HCT116 (cell line): ENCODE measurements around the gene UPK3BL2.
"Not testable (repeated sequence)": the region's sequence is repeated elsewhere in the genome, so short reads cannot be mapped to it uniquely, and the experiment has no call there.

Source experiments
- CEBPB ChIP-seq: IDR thresholded peaks from 2 replicates; pipeline ENCODE4 v1.6.1; 2012; ENCODE audit warnings: low read depth
- CTCF ChIP-seq, 3 experiments: fragments of 200-600 bp in 1 of 3; sonication (generic) in 1 of 3; IDR thresholded peaks in 2 of 3; conservative IDR thresholded peaks in 1 of 3; 2 replicates each; pipeline ENCODE4 v1.5.1; 2012 to 2017; ENCODE audit warnings: low read depth in 2 of 3, low read length in 2 of 3, antibody characterized with exemption in 1 of 3, borderline replicate concordance in 1 of 3, control low read depth in 1 of 3, mild to moderate bottlenecking in 1 of 3, mixed read lengths in 1 of 3, mixed run types in 1 of 3, moderate library complexity in 1 of 3; ENCODE audit not compliant: insufficient read depth in 1 of 3
- EGR1 ChIP-seq: IDR thresholded peaks from 2 replicates; pipeline ENCODE4 v1.6.1; 2012; ENCODE audit warnings: low read depth
- EZH2 ChIP-seq: fragments of 200-600 bp; sonication (generic); IDR thresholded peaks from 2 replicates; pipeline ENCODE4 v1.6.1; 2017; ENCODE audit warnings: antibody characterized with exemption, mixed run types
- EZH2phosphoT487 ChIP-seq: fragments of 200-600 bp; IDR thresholded peaks from 2 replicates; pipeline ENCODE4 v1.6.1; 2018; ENCODE audit warnings: antibody characterized with exemption, borderline replicate concordance
- MAX ChIP-seq: IDR thresholded peaks from 2 replicates; pipeline ENCODE4 v1.6.1; 2012
- POLR2A ChIP-seq: IDR thresholded peaks from 2 replicates; pipeline ENCODE4 v1.7.0; 2011; ENCODE audit warnings: borderline replicate concordance; ENCODE audit not compliant: insufficient read depth, insufficient read length; ENCODE audit errors: extremely low read depth
- POLR2AphosphoS5 ChIP-seq: IDR thresholded peaks from 2 replicates; pipeline ENCODE4 v1.6.1; 2011; ENCODE audit warnings: mild to moderate bottlenecking, low read depth, low read length, moderate library complexity
- RAD21 ChIP-seq: IDR thresholded peaks from 2 replicates; pipeline ENCODE4 v1.6.1; 2012; ENCODE audit warnings: low read depth, mild to moderate bottlenecking
- REST ChIP-seq: IDR thresholded peaks from 2 replicates; pipeline ENCODE4 v1.6.1; 2012; ENCODE audit warnings: low read depth
- YY1 ChIP-seq: IDR thresholded peaks from 2 replicates; pipeline ENCODE4 v1.6.1; 2011; ENCODE audit warnings: low read length, low read depth, moderate library complexity, mild to moderate bottlenecking; ENCODE audit not compliant: insufficient replicate concordance; ENCODE audit errors: extremely low read depth
- ZFX ChIP-seq: fragments of 450-650 bp; IDR thresholded peaks from 2 replicates; pipeline ENCODE4 v1.6.1; 2017
- TF ChIP-seq, protein P1 (sequence below): IDR thresholded peaks from 2 replicates; pipeline ENCODE4 v1.6.1; 2011; ENCODE audit warnings: mild to moderate bottlenecking, low read length, moderate library complexity; ENCODE audit not compliant: insufficient replicate concordance; ENCODE audit errors: extremely low read depth
- TF ChIP-seq, protein P2 (sequence below): IDR thresholded peaks from 2 replicates; pipeline ENCODE4 v1.6.1; 2012

- not testable (repeated sequence) for TF ChIP-seq MAX; CTCF (IDR thresholded peaks at IDR 0.05 in 2 of 3, conservative IDR thresholded peaks at IDR 0.05 in 1 of 3; ENCODE audit: borderline replicate concordance in 1 of 3, insufficient read depth in 1 of 3, low read depth in 2 of 3, low read length in 2 of 3); POLR2AphosphoS5; REST; ZFX; RAD21; EGR1; EZH2phosphoT487; EZH2; CEBPB; POLR2A; YY1
- TF ChIP-seq, protein P1, sequence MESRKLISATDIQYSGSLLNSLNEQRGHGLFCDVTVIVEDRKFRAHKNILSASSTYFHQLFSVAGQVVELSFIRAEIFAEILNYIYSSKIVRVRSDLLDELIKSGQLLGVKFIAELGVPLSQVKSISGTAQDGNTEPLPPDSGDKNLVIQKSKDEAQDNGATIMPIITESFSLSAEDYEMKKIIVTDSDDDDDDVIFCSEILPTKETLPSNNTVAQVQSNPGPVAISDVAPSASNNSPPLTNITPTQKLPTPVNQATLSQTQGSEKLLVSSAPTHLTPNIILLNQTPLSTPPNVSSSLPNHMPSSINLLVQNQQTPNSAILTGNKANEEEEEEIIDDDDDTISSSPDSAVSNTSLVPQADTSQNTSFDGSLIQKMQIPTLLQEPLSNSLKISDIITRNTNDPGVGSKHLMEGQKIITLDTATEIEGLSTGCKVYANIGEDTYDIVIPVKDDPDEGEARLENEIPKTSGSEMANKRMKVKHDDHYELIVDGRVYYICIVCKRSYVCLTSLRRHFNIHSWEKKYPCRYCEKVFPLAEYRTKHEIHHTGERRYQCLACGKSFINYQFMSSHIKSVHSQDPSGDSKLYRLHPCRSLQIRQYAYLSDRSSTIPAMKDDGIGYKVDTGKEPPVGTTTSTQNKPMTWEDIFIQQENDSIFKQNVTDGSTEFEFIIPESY = not testable (repeated sequence)
- TF ChIP-seq, protein P2, sequence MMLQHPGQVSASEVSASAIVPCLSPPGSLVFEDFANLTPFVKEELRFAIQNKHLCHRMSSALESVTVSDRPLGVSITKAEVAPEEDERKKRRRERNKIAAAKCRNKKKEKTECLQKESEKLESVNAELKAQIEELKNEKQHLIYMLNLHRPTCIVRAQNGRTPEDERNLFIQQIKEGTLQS = not testable (repeated sequence)
Measured at GRCh38 chr7:102527822-102528793, 15.4 kb downstream of the UPK3BL2 start.
